ENCODE measurements around the gene PLVAP. TPM values are rescaled to one million over a fixed set of nuclear protein-coding genes. Genes with fewer than 3 reads are reported as not detected.
A peak's percentile ranks its signal among the peaks of the same experiment; 100 is the strongest.

The PLVAP gene
- polyA plus RNA-seq, 1 experiment, result not detected

- DNase-seq (ENCODE audit: low read depth), result no peak
- POLR2A ChIA-PET, result interaction anchor here (0.7 kb wide), 1 partner anchor 173 kb away, joined by 3 read pairs; no protein-coding TSS in a partner anchor
- Histone ChIP-seq H3K27me3 (ENCODE audit: control insufficient read depth, insufficient read depth, low read length) (no peaks in the 10 kb centered on the region), H3K36me3 (ENCODE audit: control insufficient read depth, insufficient read depth, low read length) (no peaks in the 10 kb centered on the region), H3K4me3 (ENCODE audit: low read depth, low read length) (peak overlapping the region; percentile 79)
- TF ChIP-seq CTCF (IDR thresholded peaks at IDR 0.05; ENCODE audit: insufficient read depth, low read depth, low read length), result no peak
- CTCF ChIA-PET, result interaction anchor here (0.5 to 5.0 kb wide), 4 partner anchors 10 to 478 kb away, joined by 3 to 16 read pairs (median 4); no protein-coding TSS in a partner anchor
These were observed 70.8 kb downstream of the PLVAP start for GRCh38 chr19:17306285-17306714.

- DNase-seq (ENCODE audit: low read depth), result peak; percentile 94
- POLR2A ChIA-PET, result interaction anchor here (0.6 to 0.7 kb wide), 3 partner anchors 39 to 1574 kb away, joined by 3 to 4 read pairs (median 3); no protein-coding TSS in a partner anchor
- peak; percentile 92 for TF ChIP-seq CTCF (IDR thresholded peaks at IDR 0.05; ENCODE audit: insufficient read depth, low read depth, low read length)
- CTCF ChIA-PET, result interaction anchor here (0.6 to 5.0 kb wide), 11 partner anchors 11 to 112 kb away, joined by 3 to 52 read pairs (median 3); partner anchors contain the start of gene BABAM1
- Histone ChIP-seq H3K4me3 (ENCODE audit: low read depth, low read length) (peak within 1 kb of the TSS; percentile 79), H3K27me3 (ENCODE audit: control insufficient read depth, insufficient read depth, low read length) (no peaks in the 10 kb centered on the region), H3K36me3 (ENCODE audit: control insufficient read depth, insufficient read depth, low read length) (no peaks in the 10 kb centered on the region; the same call in 1 of the 2 replicates)
These were observed 71.4 kb downstream of the PLVAP start, which contains the start of gene MRPL34 for GRCh38 chr19:17305517-17306284. Gene MRPL34 (plus strand): TSS chr19:17305872. CDS start chr19:17305893, 21 bp downstream.

GRCh38 chr19:17305216-17305516, 72.0 kb downstream of the PLVAP start:
- Histone ChIP-seq H3K36me3 (ENCODE audit: control insufficient read depth, insufficient read depth, low read length) (no peaks in the 10 kb centered on the region; the same call in 1 of the 2 replicates), H3K4me3 (ENCODE audit: low read depth, low read length) (peak overlapping the region; percentile 79), H3K27me3 (ENCODE audit: control insufficient read depth, insufficient read depth, low read length) (no peaks in the 10 kb centered on the region)
- CTCF ChIA-PET, result interaction anchor here (0.7 to 5.0 kb wide), 10 partner anchors 12 to 112 kb away, joined by 3 to 52 read pairs (median 3); partner anchors contain the start of gene BABAM1
- DNase-seq (ENCODE audit: low read depth), result no peak
- POLR2A ChIA-PET, result interaction anchor here (0.6 to 0.7 kb wide), 2 partner anchors 40 to 1575 kb away, joined by 3 to 4 read pairs; no protein-coding TSS in a partner anchor
- no peak for TF ChIP-seq CTCF (IDR thresholded peaks at IDR 0.05; ENCODE audit: insufficient read depth, low read depth, low read length)

GRCh38 chr19:17304386-17305215, 72.5 kb downstream of the PLVAP start:
- CTCF ChIA-PET, result interaction anchor here (0.7 to 5.0 kb wide), 14 partner anchors 11 to 113 kb away, joined by 3 to 52 read pairs (median 3); partner anchors contain the start of gene BABAM1
- DNase-seq (ENCODE audit: low read depth), result no peak
- no peaks in the 10 kb centered on the region; the same call in 1 of the 2 replicates for H3K36me3 ChIP-seq (ENCODE audit: control insufficient read depth, insufficient read depth, low read length)
- no peaks in the 10 kb centered on the region for H3K27me3 ChIP-seq (ENCODE audit: control insufficient read depth, insufficient read depth, low read length)
- TF ChIP-seq CTCF (IDR thresholded peaks at IDR 0.05; ENCODE audit: insufficient read depth, low read depth, low read length), result no peak
- H3K4me3 ChIP-seq (ENCODE audit: low read depth, low read length), result no peak overlapping the region
- POLR2A ChIA-PET, result interaction anchor here (0.6 to 0.7 kb wide), 2 partner anchors 40 to 1575 kb away, joined by 3 to 4 read pairs; no protein-coding TSS in a partner anchor
